ENCODE data around the gene DLG2.
"Not testable (repeated sequence)": the region's sequence is repeated elsewhere in the genome, so short reads cannot be mapped to it uniquely, and the experiment has no call there.

The DLG2 gene

GRCh38 chr11:85229723-85230122, 397.4 kb downstream of the DLG2 start:
- H3K14ac ChIP-seq (ENCODE audit: low read length in 2 of 2); H3K23ac ChIP-seq (ENCODE audit: low read length in 2 of 2); H2BK15ac ChIP-seq (ENCODE audit: low read depth, poor library complexity, severe bottlenecking); H2AFZ ChIP-seq (ENCODE audit: low read depth, low read length); DNase-seq; H3K4me2 ChIP-seq (ENCODE audit: low read length, poor library complexity, severe bottlenecking); H3K79me1 ChIP-seq (replicated peaks; ENCODE audit: low read length, poor library complexity, severe bottlenecking); H3K36me3 ChIP-seq (ENCODE audit: control insufficient read depth in 1 of 2, insufficient read depth in 2 of 2, low read depth in 1 of 2, low read length in 2 of 2); H3K27me3 ChIP-seq (ENCODE audit: control insufficient read depth in 1 of 2, insufficient read depth in 1 of 2, low read length in 2 of 2); H3K27ac ChIP-seq (ENCODE audit: low read length, poor library complexity, severe bottlenecking); H3K4me1 ChIP-seq (ENCODE audit: control insufficient read depth, insufficient read depth, low read depth, low read length); H3K4me3 ChIP-seq (ENCODE audit: insufficient read depth in 1 of 2, low read depth in 1 of 2, low read length in 2 of 2); H2BK120ac ChIP-seq (ENCODE audit: low read depth, low read length); H2AK5ac ChIP-seq (ENCODE audit: low read length, severe bottlenecking); H4K91ac ChIP-seq (ENCODE audit: low read length); H3K4ac ChIP-seq (ENCODE audit: low read depth in 1 of 2, low read length in 2 of 2); H2BK12ac ChIP-seq (ENCODE audit: low read length in 2 of 2); H3K9ac ChIP-seq (ENCODE audit: low read length); H4K8ac ChIP-seq (ENCODE audit: low read length); H2BK5ac ChIP-seq (ENCODE audit: low read depth, low read length, poor library complexity, severe bottlenecking); H3K18ac ChIP-seq (ENCODE audit: low read depth in 1 of 2, low read length in 2 of 2): not testable (repeated sequence)
- WGBS = 88% methylated on average over 1 of the region's 1 CpG
- H3K9me3 ChIP-seq (ENCODE audit: control insufficient read depth, low read length) = peaks cover 19% of the 10 kb centered on the region

- H2BK5ac ChIP-seq (ENCODE audit: low read depth, low read length, poor library complexity, severe bottlenecking) = no peak overlapping the region
- H2AFZ ChIP-seq (ENCODE audit: low read depth, low read length) = no peak overlapping the region
- no peak overlapping the region for H3K9ac ChIP-seq (ENCODE audit: low read length)
- H3K14ac ChIP-seq (ENCODE audit: low read length in 2 of 2) = no peak overlapping the region
- H3K27ac ChIP-seq (ENCODE audit: low read length, poor library complexity, severe bottlenecking) = no peak overlapping the region
- H3K18ac ChIP-seq (ENCODE audit: low read depth in 1 of 2, low read length in 2 of 2) = no peak overlapping the region
- H4K8ac ChIP-seq (ENCODE audit: low read length) = no peak overlapping the region
- H3K36me3 ChIP-seq (ENCODE audit: control insufficient read depth in 1 of 2, insufficient read depth in 2 of 2, low read depth in 1 of 2, low read length in 2 of 2) = no peaks in the 10 kb centered on the region
- H2BK120ac ChIP-seq (ENCODE audit: low read depth, low read length) = no peak overlapping the region
- H3K23ac ChIP-seq (ENCODE audit: low read length in 2 of 2) = no peak overlapping the region
- H3K4me1 ChIP-seq (ENCODE audit: control insufficient read depth, insufficient read depth, low read depth, low read length) = no peaks in the 10 kb centered on the region
- H2AK5ac ChIP-seq (ENCODE audit: low read length, severe bottlenecking) = no peak overlapping the region
- no peak overlapping the region for H3K4ac ChIP-seq (ENCODE audit: low read depth in 1 of 2, low read length in 2 of 2)
- DNase-seq = no peak
- no peak overlapping the region for H2BK15ac ChIP-seq (ENCODE audit: low read depth, poor library complexity, severe bottlenecking)
- no peaks in the 10 kb centered on the region for H3K27me3 ChIP-seq (ENCODE audit: control insufficient read depth in 1 of 2, insufficient read depth in 1 of 2, low read length in 2 of 2)
- no peak overlapping the region for H3K4me3 ChIP-seq (ENCODE audit: insufficient read depth in 1 of 2, low read depth in 1 of 2, low read length in 2 of 2)
- WGBS = no CpG with 5 or more reads among the region's 2 CpGs
- no peak overlapping the region for H4K91ac ChIP-seq (ENCODE audit: low read length)
- H3K4me2 ChIP-seq (ENCODE audit: low read length, poor library complexity, severe bottlenecking) = no peak overlapping the region
- peaks cover 21% of the 10 kb centered on the region for H3K9me3 ChIP-seq (ENCODE audit: control insufficient read depth, low read length)
- H3K79me1 ChIP-seq (replicated peaks; ENCODE audit: low read length, poor library complexity, severe bottlenecking) = no peaks in the 10 kb centered on the region
- H2BK12ac ChIP-seq (ENCODE audit: low read length in 2 of 2) = no peak overlapping the region
Measured at GRCh38 chr11:85196968-85197367, 430.2 kb downstream of the DLG2 start.

- Histone ChIP-seq H3K4ac (ENCODE audit: low read depth in 1 of 2, low read length in 2 of 2) (no peak overlapping the region), H2BK12ac (ENCODE audit: low read length in 2 of 2) (no peak overlapping the region), H3K4me3 (ENCODE audit: insufficient read depth in 1 of 2, low read depth in 1 of 2, low read length in 2 of 2) (no peak overlapping the region), H3K4me1 (ENCODE audit: control insufficient read depth, insufficient read depth, low read depth, low read length) (no peaks in the 10 kb centered on the region), H3K4me2 (ENCODE audit: low read length, poor library complexity, severe bottlenecking) (no peak overlapping the region), H3K27ac (ENCODE audit: low read length, poor library complexity, severe bottlenecking) (no peak overlapping the region), H2AK5ac (ENCODE audit: low read length, severe bottlenecking) (no peak overlapping the region), H3K14ac (ENCODE audit: low read length in 2 of 2) (no peak overlapping the region), H2BK5ac (ENCODE audit: low read depth, low read length, poor library complexity, severe bottlenecking) (no peak overlapping the region), H3K18ac (ENCODE audit: low read depth in 1 of 2, low read length in 2 of 2) (no peak overlapping the region), H2BK15ac (ENCODE audit: low read depth, poor library complexity, severe bottlenecking) (no peak overlapping the region), H3K23ac (ENCODE audit: low read length in 2 of 2) (no peak overlapping the region), H3K9me3 (ENCODE audit: control insufficient read depth, low read length) (peaks cover 11% of the 10 kb centered on the region), H2BK120ac (ENCODE audit: low read depth, low read length) (no peak overlapping the region), H3K9ac (ENCODE audit: low read length) (no peak overlapping the region), H3K27me3 (ENCODE audit: control insufficient read depth in 1 of 2, insufficient read depth in 1 of 2, low read length in 2 of 2) (no peaks in the 10 kb centered on the region), H3K36me3 (ENCODE audit: control insufficient read depth in 1 of 2, insufficient read depth in 2 of 2, low read depth in 1 of 2, low read length in 2 of 2) (no peaks in the 10 kb centered on the region), H2AFZ (ENCODE audit: low read depth, low read length) (no peak overlapping the region), H4K8ac (ENCODE audit: low read length) (no peak overlapping the region), H4K91ac (ENCODE audit: low read length) (no peak overlapping the region), H3K79me1 (replicated peaks; ENCODE audit: low read length, poor library complexity, severe bottlenecking) (no peaks in the 10 kb centered on the region)
- 73% methylated on average over 1 of the region's 3 CpGs for WGBS
- no peak for DNase-seq
Measured at GRCh38 chr11:85195934-85196333, 431.2 kb downstream of the DLG2 start.

GRCh38 chr11:85187992-85188391, 439.2 kb downstream of the DLG2 start:
- H3K79me1 ChIP-seq (replicated peaks; ENCODE audit: low read length, poor library complexity, severe bottlenecking) = no peaks in the 10 kb centered on the region
- H4K8ac ChIP-seq (ENCODE audit: low read length) = no peak overlapping the region
- H3K36me3 ChIP-seq (ENCODE audit: control insufficient read depth in 1 of 2, insufficient read depth in 2 of 2, low read depth in 1 of 2, low read length in 2 of 2) = no peaks in the 10 kb centered on the region
- H3K4me2 ChIP-seq (ENCODE audit: low read length, poor library complexity, severe bottlenecking) = no peak overlapping the region
- no peak overlapping the region for H4K91ac ChIP-seq (ENCODE audit: low read length)
- no peak overlapping the region for H2BK15ac ChIP-seq (ENCODE audit: low read depth, poor library complexity, severe bottlenecking)
- no peak overlapping the region for H3K4me3 ChIP-seq (ENCODE audit: insufficient read depth in 1 of 2, low read depth in 1 of 2, low read length in 2 of 2)
- H3K23ac ChIP-seq (ENCODE audit: low read length in 2 of 2) = no peak overlapping the region
- no peak overlapping the region for H2AK5ac ChIP-seq (ENCODE audit: low read length, severe bottlenecking)
- H3K27ac ChIP-seq (ENCODE audit: low read length, poor library complexity, severe bottlenecking) = no peak overlapping the region
- H2BK120ac ChIP-seq (ENCODE audit: low read depth, low read length) = no peak overlapping the region
- H3K4ac ChIP-seq (ENCODE audit: low read depth in 1 of 2, low read length in 2 of 2) = no peak overlapping the region
- H3K18ac ChIP-seq (ENCODE audit: low read depth in 1 of 2, low read length in 2 of 2) = no peak overlapping the region
- no peaks in the 10 kb centered on the region for H3K27me3 ChIP-seq (ENCODE audit: control insufficient read depth in 1 of 2, insufficient read depth in 1 of 2, low read length in 2 of 2)
- H2BK5ac ChIP-seq (ENCODE audit: low read depth, low read length, poor library complexity, severe bottlenecking) = no peak overlapping the region
- no peak overlapping the region for H3K14ac ChIP-seq (ENCODE audit: low read length in 2 of 2)
- H3K9ac ChIP-seq (ENCODE audit: low read length) = no peak overlapping the region
- DNase-seq = no peak
- H3K4me1 ChIP-seq (ENCODE audit: control insufficient read depth, insufficient read depth, low read depth, low read length) = no peaks in the 10 kb centered on the region
- H3K9me3 ChIP-seq (ENCODE audit: control insufficient read depth, low read length) = peaks cover 7% of the 10 kb centered on the region
- H2AFZ ChIP-seq (ENCODE audit: low read depth, low read length) = no peak overlapping the region
- no peak overlapping the region for H2BK12ac ChIP-seq (ENCODE audit: low read length in 2 of 2)
- 100% methylated on average over 1 of the region's 1 CpG for WGBS

Measured in mesenchymal stem cell (in vitro differentiated cells and primary cell).